GM21717 (cell line): Measurements from ENCODE around the gene PDCD4.

Experiments used
- ATAC-seq: cut with Tn5 transposase; IDR thresholded peaks from one replicate; pipeline ENCODE4 v1.9.1; 2021; ENCODE audit warnings: mild to moderate bottlenecking, moderate library complexity; ENCODE audit not compliant: unreplicated experiment

The PDCD4 gene

GRCh38 chr10:110860576-110861241, 11.0 kb upstream of the PDCD4 start:
- peak; percentile 58 for ATAC-seq

GRCh38 chr10:110861476-110861875, 10.3 kb upstream of the PDCD4 start:
- no peak for ATAC-seq

GRCh38 chr10:110861930-110862649, 9.6 kb upstream of the PDCD4 start:
- no peak for ATAC-seq

- no peak for ATAC-seq
These were observed 8.8 kb upstream of the PDCD4 start for GRCh38 chr10:110862961-110863360.

GRCh38 chr10:110863361-110863760, 8.4 kb upstream of the PDCD4 start:
- ATAC-seq = no peak

- no peak for ATAC-seq
These were observed 7.8 kb upstream of the PDCD4 start for GRCh38 chr10:110863956-110864355.

- peak; percentile 56 for ATAC-seq
These were observed 7.0 kb upstream of the PDCD4 start for GRCh38 chr10:110864662-110865140.

GRCh38 chr10:110865186-110865808, 6.4 kb upstream of the PDCD4 start:
- ATAC-seq = no peak

GRCh38 chr10:110865809-110866482, 5.8 kb upstream of the PDCD4 start:
- no peak for ATAC-seq

GRCh38 chr10:110867011-110867806, 4.5 kb upstream of the PDCD4 start:
- peak; percentile 31 for ATAC-seq

GRCh38 chr10:110867807-110868465, 3.8 kb upstream of the PDCD4 start:
- no peak for ATAC-seq

GRCh38 chr10:110868981-110869380, 2.7 kb upstream of the PDCD4 start:
- ATAC-seq = no peak

- no peak for ATAC-seq
These were observed 868 bp upstream of the PDCD4 start for GRCh38 chr10:110870823-110871297.

GRCh38 chr10:110872145-110872983, 636 bp downstream of the PDCD4 start:
- peak; percentile 41 for ATAC-seq

GRCh38 chr10:110872984-110873923, 1.5 kb downstream of the PDCD4 start:
- no peak for ATAC-seq

- no peak for ATAC-seq
These were observed 2.2 kb downstream of the PDCD4 start for GRCh38 chr10:110873951-110874350.

- ATAC-seq = no peak
These were observed 4.3 kb downstream of the PDCD4 start for GRCh38 chr10:110876000-110876399.

- ATAC-seq = no peak
These were observed 5.1 kb downstream of the PDCD4 start for GRCh38 chr10:110876788-110877187.
